Measurements from ENCODE around the gene ABCA7. TPM values are rescaled to one million over a fixed set of nuclear protein-coding genes. Genes with fewer than 3 reads are reported as not detected.

ABCA7 gene
- polyA plus RNA-seq, 3 donors = 6.1 to 6.6 (median 6.5) TPM

- no peak for DNase-seq (ENCODE audit: low read depth in 3 of 3, low spot score in 2 of 3)
Measured at GRCh38 chr19:1038978-1039645, 795 bp upstream of the ABCA7 start.

GRCh38 chr19:1040476-1041271 is 767 bp downstream of the ABCA7 start:
- DNase-seq (ENCODE audit: low read depth in 3 of 3, low spot score in 2 of 3) = peak in 1 of 3 donors; percentile 78

- DNase-seq (ENCODE audit: low read depth in 3 of 3, low spot score in 2 of 3) = no peak
Measured at GRCh38 chr19:1041272-1041834, 1.4 kb downstream of the ABCA7 start.

GRCh38 chr19:1041835-1042685 is 2.2 kb downstream of the ABCA7 start:
- DNase-seq (ENCODE audit: low read depth in 3 of 3, low spot score in 2 of 3) = no peak

GRCh38 chr19:1042689-1043511 is 3.0 kb downstream of the ABCA7 start:
- no peak for DNase-seq (ENCODE audit: low read depth in 3 of 3, low spot score in 2 of 3)

GRCh38 chr19:1045247-1045603 is 5.3 kb downstream of the ABCA7 start:
- no peak for DNase-seq (ENCODE audit: low read depth in 3 of 3, low spot score in 2 of 3)

GRCh38 chr19:1046117-1046626 is 6.3 kb downstream of the ABCA7 start:
- DNase-seq (ENCODE audit: low read depth in 3 of 3, low spot score in 2 of 3) = no peak

GRCh38 chr19:1046836-1047695 is 7.2 kb downstream of the ABCA7 start:
- no peak for DNase-seq (ENCODE audit: low read depth in 3 of 3, low spot score in 2 of 3)

- DNase-seq (ENCODE audit: low read depth in 3 of 3, low spot score in 2 of 3) = no peak
Measured at GRCh38 chr19:1047696-1048147, 7.8 kb downstream of the ABCA7 start.

GRCh38 chr19:1049106-1049505 is 9.2 kb downstream of the ABCA7 start:
- DNase-seq (ENCODE audit: low read depth in 3 of 3, low spot score in 2 of 3) = no peak

- no peak for DNase-seq (ENCODE audit: low read depth in 3 of 3, low spot score in 2 of 3)
Measured at GRCh38 chr19:1049800-1050199, 9.9 kb downstream of the ABCA7 start.

GRCh38 chr19:1050989-1051788 is 11.3 kb downstream of the ABCA7 start:
- DNase-seq (ENCODE audit: low read depth in 3 of 3, low spot score in 2 of 3) = no peak

- no peak for DNase-seq (ENCODE audit: low read depth in 3 of 3, low spot score in 2 of 3)
Measured at GRCh38 chr19:1051791-1052190, 11.9 kb downstream of the ABCA7 start.

- DNase-seq (ENCODE audit: low read depth in 3 of 3, low spot score in 2 of 3) = no peak
Measured at GRCh38 chr19:1052349-1052975, 12.6 kb downstream of the ABCA7 start.

- no peak for DNase-seq (ENCODE audit: low read depth in 3 of 3, low spot score in 2 of 3)
Measured at GRCh38 chr19:1053176-1054101, 13.5 kb downstream of the ABCA7 start.
